ENCODE data around the gene TMEM168.

TMEM168 gene

GRCh38 chr7:112715525-112715924 lies 74.7 kb downstream of the TMEM168 start:
- DNase-seq (ENCODE audit: low read depth in 2 of 2), result no peak

DNA sequence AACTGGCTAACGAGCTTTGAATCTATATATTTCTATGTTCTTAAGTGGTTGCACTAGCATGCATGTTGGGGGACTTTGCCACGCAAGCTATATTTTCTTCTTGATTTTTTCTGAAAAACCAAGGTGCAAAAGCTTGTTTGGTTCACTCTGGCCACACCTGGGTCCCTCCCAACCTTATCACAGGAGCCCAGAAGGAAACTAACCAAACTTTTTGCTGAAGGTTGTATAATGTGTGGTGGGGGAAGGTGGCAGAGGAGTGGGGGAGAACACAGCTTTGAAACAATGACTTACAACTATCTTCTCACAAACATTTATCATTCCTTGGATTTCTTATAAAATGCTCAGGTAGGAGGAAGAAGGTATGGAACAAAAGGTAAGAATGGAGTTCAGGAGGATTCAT lies 75.3 kb downstream of the TMEM168 start:
- DNase-seq (ENCODE audit: low read depth in 2 of 2), result no peak

All from stimulated activated CD8-positive, alpha-beta memory T cell treated with anti-CD3 and anti-CD28 coated beads, Interleukin-7, amount 100 ng/mL, for 4 hours (primary cell).